OCI-LY1 (cell line): ENCODE results near the gene RNF217.

Experiments used
- EZH2 ChIP-seq: fragments of 200-600 bp; sonication (generic), shearing (Covaris generic); IDR thresholded peaks from 2 replicates; pipeline ENCODE4 v1.8.0; 2017; ENCODE audit warnings: borderline replicate concordance, mixed run types, mild to moderate bottlenecking, antibody characterized with exemption, low read length, moderate library complexity, mixed read lengths
- TF ChIP-seq, protein P1 (sequence below): fragments of 200-600 bp; sonication (generic), shearing (Covaris generic); IDR thresholded peaks from 2 replicates; pipeline ENCODE4 v1.5.1; 2017; ENCODE audit warnings: mild to moderate bottlenecking, antibody characterized with exemption, low read length, moderate library complexity, mixed read lengths

DNA sequence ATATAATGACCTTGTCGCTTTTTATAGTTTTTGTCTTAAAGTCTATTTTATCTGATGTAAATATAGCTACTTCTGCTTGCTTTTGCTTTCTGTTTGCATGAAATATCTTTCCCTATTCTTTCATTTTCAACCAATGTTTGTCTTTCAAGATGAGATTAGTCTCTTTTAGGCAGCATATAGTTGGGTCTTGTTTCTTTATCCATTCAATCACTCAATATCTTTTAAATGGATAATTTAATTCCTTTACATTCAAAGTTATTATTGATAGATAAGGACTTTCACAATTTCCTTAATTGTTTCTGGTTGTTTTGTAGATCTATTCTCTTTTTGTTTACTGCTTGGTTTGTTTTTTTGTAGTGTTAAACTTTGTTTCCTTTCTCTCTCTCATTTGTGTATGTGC lies 147.8 kb downstream of the RNF217 start:
- TF ChIP-seq, protein P1, sequence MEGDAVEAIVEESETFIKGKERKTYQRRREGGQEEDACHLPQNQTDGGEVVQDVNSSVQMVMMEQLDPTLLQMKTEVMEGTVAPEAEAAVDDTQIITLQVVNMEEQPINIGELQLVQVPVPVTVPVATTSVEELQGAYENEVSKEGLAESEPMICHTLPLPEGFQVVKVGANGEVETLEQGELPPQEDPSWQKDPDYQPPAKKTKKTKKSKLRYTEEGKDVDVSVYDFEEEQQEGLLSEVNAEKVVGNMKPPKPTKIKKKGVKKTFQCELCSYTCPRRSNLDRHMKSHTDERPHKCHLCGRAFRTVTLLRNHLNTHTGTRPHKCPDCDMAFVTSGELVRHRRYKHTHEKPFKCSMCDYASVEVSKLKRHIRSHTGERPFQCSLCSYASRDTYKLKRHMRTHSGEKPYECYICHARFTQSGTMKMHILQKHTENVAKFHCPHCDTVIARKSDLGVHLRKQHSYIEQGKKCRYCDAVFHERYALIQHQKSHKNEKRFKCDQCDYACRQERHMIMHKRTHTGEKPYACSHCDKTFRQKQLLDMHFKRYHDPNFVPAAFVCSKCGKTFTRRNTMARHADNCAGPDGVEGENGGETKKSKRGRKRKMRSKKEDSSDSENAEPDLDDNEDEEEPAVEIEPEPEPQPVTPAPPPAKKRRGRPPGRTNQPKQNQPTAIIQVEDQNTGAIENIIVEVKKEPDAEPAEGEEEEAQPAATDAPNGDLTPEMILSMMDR, result no peak
- no peak for TF ChIP-seq EZH2
